SHP77 treated with DMSO at 0.1 percent for 48 hours (cell line): ENCODE measurements around the gene NRXN2.
"Not testable (repeated sequence)": the region's sequence is repeated elsewhere in the genome, so short reads cannot be mapped to it uniquely, and the experiment has no call there.

Source experiments
- DNase-seq: peaks from one replicate; lab custom pipeline; 2025; lab: John Stamatoyannopoulos, UW

The NRXN2 gene

DNA sequence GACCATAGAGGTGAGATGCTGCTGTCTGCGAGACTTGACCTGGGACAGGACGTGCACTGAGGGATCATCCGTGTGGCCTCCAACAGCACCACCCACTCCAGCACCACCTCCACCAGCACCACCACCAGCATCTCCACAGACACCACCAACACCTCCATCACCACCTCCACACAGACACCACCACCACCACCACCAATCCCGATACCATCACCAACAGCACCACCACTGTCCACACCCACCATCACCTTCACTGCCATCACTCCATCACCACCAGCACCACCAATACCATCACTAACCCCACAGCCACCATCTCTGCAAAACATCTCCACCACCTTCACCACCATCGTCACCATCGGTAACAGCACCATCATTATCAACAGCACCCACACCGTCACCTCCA lies 158.6 kb downstream of the NRXN2 start:
- no peak for DNase-seq

GRCh38 chr11:64563966-64564365 lies 159.0 kb downstream of the NRXN2 start:
- no peak for DNase-seq

GRCh38 chr11:64562723-64563351 lies 160.2 kb downstream of the NRXN2 start:
- no peak for DNase-seq

GRCh38 chr11:64561984-64562722 lies 160.8 kb downstream of the NRXN2 start:
- DNase-seq, result no peak

DNA sequence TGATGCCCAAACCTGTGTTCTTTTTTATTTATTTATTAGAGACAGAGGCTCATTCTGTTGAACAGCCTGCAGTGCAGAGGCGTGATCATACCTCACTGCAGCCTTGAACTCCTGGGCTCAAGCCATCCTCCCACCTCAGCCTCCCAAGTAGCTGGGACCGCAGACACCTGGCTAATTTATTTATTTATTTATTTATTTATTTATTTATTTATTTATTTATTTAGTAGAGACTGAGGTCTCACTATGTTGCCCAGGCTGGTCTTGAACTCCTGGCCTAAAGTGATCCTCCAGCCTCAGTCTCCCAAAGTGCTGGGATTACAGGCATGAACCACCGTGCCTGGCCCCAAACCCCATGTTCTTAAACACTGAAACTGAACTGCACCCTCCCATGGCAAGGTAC lies 161.6 kb downstream of the NRXN2 start:
- DNase-seq, result not testable (repeated sequence)

DNA sequence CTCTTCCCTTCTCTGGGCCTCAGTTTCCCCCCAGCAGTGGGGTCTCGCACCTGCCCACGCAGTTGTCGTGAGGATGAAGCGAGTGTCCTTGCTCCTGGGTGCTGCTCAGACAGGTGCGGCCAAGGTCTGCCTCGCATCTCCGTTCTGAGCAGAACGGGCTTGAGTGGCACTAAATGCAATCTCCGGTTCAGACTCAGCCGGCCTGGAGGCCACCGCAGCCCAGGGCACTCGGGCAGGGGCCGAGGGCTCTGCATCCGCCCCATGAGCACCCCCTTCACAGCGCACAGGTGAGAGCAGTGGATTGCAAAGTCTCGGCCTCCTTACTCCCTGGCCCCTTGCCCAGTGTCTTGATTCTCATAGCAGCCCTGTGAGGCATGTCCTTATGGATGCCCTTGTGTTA lies 162.1 kb downstream of the NRXN2 start:
- DNase-seq, result no peak

GRCh38 chr11:64560139-64560771 lies 162.7 kb downstream of the NRXN2 start:
- no peak for DNase-seq

DNA sequence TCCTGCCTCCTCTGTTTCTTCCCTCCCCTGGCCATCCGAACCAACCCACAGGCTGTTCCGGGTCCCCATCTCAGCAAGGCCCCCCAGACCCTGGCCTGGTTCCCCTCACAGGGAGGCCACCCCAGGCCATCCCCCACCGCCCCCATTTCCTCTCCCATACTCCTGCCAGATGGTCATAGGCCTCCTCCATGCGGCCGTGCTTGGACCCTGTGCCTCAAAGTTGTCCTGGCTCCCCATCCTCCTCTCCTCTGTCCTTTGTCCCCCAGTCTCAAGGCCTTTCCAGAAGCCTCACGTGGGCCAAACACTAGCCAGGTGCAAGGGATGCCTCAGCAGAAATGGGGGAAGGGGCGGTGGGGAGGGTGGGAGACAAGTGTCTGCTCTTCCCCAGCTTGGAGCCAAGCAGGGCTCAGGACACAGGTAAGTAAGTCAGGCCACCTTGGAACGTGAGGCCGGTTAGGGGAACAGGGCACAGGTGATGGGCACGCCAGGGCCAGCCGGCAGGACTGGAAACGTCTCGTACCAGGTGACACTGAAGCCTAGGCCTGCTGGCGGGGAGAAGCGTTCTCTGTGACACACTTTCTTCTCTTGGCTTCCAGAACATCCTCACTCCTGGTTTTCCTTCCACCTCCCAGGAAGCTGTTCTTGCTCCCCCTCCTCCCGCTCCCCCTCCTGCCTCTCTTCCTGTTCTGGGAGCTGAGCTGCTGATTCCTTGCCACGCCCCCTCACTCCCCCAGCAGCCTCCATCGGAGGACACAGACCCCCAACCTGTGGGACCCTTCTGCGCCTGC lies 163.5 kb downstream of the NRXN2 start:
- DNase-seq, result no peak

DNA sequence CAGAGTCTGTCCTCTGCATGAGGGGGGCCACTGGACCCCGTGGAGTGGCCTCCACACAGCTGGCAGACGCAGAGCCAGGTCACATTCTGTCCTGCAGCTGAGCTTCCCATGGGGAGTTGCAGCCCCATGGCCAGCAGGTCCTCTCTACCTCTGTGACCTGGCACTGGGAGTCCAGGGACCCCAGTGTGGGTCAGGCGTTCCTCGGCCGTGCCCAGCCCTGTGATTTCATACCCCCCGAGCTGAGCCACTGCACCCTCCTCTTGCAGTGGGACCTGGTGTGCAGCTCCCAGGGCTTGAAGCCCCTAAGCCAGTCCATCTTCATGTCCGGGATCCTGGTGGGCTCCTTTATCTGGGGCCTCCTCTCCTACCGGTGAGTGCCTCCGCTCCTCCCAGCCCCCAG lies 164.1 kb downstream of the NRXN2 start:
- DNase-seq, result no peak

DNA sequence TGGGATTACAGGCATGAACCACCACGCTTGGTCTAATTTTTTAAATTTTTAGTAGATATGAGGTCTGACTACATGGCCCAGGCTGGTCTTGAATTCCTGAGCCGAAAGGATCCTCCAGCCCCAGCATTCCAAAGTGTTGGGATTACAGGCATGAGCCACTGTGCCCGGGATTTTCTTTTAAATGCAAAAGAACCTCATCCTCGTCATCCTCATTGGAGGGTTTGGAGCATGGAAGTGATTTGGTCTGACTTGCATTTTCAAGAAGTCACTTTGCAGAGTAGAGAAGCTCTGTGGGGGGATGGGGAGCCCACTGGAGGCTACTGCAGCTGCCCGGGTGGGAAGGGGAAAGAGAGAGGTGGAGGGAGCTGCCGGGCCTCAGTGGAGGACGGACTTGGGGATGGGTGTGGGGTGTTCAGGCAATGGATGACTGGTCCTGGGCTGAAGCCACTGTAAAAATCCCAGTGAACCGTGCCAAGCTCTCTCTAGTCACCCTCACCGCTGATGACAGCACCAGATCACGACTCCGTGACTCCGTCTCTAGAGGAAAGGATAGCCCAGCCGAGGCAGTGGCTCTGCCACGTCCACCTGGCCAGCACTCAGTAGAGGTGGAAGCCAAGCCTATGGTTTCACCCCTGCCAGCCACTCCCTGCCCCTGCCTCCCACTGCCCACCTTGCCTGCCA lies 164.8 kb downstream of the NRXN2 start:
- no peak for DNase-seq

- DNase-seq, result no peak
Measured at GRCh38 chr11:64556721-64557250, 166.2 kb downstream of the NRXN2 start.
